M059J (cell line): ENCODE results near the gene KCNK4. TPM values are rescaled to one million over a fixed set of nuclear protein-coding genes. Genes with fewer than 3 reads are reported as not detected.
A peak's percentile ranks its signal among the peaks of the same experiment; 100 is the strongest.

Experiments used
- DNase-seq: peaks from one replicate; pipeline ENCODE4 v3.0.0-alpha.2; 2012; ENCODE audit warnings: low read depth
- total RNA-seq: library from RNA; depleted of rRNA; stranded (reverse); fragments of >200 nt; shearing (Covaris generic); gene quantifications from 2 replicates; pipeline ENCODE4 v1.2.3, GENCODE V29; 2014

The KCNK4 gene
- total RNA-seq, 1 experiment from 2014 or later = 0.10 TPM

DNA sequence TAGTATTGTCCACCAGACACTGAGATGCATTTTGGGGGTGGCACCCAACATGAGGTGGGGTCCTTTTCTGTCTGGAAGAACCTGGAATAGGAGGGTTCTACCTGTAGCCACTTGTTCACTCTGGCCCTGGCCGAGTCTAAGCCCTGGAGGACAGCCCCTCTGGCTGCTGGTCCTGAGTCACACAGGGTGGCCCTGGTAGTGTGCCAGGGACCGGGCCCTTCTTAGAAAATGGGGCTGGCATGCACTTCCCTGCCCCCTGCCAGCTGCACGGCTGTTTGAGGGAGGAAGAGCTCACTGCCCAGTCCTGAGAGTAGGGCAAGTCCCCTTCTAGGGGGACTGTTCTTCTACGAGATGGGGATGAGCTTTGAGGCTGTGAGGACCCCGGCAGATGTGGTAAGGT, 37.6 kb upstream of the KCNK4 start:
- DNase-seq = peak; percentile 59

DNA sequence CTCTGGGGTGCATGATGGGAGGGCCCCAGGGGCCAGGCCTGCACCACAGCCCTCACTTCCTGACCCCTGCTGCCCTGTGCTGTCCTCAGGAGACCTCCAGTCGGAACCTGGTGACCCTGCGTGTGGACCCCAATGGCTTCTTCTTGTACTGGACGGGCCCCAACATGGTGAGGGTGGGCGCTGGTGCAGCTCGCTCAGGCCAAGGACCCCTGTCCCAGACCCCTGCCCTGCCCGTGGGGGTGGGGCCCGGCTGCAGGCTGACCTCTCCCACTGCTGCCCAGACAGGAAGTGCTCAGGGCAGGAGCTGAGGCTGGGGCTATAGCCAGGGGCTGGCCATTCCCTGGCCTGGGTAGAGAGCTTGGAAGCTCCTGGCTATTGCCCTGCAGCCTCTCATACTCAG, 36.8 kb upstream of the KCNK4 start:
- DNase-seq = no peak

DNA sequence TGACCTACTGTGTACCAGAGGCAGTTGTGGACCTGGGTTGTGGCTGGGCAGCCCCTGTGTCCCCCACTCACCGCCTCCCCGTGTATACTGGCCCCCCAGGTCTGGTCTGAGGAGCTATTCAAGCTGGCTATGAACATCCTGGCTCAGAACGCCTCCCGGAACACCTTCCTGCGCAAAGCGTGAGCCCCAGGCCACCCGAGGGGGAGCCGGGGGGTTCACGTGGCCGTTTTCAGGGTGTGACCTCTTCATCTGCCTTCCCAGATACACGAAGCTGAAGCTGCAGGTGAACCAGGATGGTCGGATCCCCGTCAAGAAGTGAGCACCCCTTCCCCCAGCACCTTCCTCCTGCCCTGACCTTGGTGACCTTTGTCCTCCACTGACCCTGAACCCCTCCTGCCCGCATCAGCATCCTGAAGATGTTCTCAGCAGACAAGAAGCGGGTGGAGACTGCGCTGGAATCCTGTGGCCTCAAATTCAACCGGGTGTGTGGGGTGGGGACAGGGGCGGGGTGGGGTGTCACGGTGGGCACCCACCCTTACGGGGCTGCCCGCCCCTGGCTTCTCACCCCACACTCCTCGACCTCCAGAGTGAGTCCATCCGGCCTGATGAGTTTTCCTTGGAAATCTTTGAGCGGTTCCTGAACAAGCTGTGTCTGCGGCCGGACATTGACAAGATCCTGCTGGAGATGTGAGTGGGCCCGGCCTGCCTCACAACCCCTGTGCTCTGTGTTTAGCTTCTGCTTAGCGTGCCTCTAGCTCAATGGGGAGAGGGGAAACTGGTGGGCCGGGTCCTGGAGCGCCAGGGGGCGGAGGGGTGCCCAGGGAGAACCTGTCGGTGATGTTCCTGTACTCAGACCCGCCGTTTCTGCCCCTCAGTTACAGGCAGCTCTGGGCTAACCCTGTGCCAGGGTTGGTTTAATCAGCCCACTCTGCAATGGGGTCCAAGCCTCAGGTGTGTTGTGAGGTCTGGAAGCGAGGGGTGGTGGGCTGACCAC, 35.7 kb upstream of the KCNK4 start:
- DNase-seq = no peak

DNA sequence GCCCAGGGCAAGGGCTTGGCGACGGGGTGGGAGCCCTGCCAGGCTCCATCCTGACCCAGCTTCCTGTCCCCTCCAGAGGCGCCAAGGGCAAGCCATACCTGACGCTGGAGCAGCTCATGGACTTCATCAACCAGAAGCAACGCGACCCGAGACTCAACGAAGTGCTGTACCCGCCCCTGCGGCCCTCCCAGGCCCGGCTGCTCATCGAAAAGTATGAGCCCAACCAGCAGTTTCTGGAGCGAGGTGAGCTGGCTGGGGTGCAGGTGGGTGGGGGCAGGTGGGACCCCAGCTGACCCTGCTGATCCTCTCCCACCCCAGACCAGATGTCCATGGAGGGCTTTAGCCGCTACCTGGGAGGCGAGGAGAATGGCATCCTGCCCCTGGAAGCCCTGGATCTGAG, 34.8 kb upstream of the KCNK4 start:
- DNase-seq = no peak

DNA sequence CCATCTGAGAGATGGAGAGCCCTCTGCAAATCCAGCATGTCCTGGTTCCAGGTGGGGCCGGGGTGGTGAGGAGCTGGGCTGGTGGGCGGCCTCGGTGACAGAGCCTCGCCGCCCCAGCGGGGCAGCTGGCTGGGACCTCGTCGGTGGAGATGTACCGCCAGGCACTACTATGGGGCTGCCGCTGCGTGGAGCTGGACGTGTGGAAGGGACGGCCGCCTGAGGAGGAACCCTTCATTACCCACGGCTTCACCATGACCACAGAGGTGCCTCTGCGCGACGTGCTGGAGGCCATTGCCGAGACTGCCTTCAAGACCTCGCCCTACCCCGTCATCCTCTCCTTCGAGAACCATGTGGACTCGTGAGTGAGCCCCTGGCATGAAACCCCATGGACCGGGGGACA, 32.7 kb upstream of the KCNK4 start:
- DNase-seq = no peak

DNA sequence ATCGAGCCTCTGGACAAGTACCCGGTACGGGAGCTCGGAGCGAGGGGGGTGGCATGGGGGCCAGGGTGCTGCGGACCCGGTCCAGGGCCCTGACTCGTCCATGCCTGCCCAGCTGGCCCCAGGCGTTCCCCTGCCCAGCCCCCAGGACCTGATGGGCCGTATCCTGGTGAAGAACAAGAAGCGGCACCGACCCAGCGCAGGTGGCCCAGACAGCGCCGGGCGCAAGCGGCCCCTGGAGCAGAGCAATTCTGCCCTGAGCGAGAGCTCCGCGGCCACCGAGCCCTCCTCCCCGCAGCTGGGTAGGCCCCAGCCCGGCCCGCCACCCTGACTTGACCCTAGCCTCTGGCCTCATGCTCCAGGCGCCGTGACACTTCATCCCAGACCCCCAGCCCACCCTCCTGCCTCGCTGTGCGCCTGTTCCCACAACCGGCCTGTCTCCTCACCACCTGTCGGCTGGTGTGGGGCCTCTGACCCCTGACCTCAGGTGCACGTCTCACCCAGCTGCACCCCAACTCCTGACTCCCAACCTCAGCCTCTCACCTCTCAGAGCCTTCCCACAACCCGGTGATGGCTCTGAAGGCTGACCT, 32.1 kb upstream of the KCNK4 start:
- DNase-seq = no peak

DNA sequence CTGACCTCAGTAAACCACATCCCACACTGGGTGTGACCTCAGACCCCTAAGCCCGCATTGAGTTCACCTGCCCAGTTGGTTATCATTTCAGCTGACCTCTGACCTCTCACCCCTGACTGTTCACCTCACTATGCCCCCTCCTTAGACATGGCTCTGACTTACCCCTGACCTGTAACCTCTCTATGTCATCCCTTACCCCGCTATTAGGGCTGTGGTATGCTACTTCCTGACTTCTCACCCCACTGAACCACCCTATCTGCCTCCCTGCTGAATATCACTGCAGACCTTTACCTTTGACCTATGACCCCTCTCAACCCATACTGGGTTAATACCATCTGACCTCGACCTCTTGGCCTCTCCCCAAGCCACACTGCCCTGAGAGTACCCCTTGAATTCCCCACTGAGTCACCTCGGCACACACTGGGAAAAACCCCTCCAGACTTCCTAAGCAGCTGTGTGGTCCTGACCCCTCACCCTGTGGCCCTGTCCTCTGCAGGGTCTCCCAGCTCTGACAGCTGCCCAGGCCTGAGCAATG, 31.5 kb upstream of the KCNK4 start:
- no peak for DNase-seq

DNA sequence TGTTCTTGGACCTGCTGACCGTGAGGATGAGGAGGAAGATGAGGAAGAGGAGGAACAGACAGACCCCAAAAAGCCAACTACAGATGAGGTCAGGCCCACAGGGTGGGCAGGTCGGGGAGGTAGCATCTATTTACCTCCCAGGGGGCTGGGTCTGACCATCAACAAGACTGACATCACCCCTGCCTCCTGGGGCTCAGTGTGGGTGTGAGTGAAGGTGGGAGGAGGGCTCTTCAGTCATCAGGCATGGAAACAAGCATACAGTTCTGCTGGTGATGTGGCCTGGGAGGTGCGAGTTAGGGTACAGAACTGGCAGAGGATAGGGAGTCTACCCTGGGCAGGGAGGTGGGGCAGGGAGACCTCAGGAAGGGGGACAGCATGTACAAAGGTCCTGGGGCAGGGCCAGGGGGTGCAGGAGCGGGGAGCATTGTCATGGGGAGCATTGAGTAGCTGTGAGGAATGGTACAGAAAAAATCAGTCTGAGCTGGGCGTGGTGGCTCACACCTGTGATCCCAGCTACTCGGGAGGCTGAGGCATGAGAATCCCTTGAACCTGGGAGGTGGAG, 30.9 kb upstream of the KCNK4 start:
- no peak for DNase-seq

DNA sequence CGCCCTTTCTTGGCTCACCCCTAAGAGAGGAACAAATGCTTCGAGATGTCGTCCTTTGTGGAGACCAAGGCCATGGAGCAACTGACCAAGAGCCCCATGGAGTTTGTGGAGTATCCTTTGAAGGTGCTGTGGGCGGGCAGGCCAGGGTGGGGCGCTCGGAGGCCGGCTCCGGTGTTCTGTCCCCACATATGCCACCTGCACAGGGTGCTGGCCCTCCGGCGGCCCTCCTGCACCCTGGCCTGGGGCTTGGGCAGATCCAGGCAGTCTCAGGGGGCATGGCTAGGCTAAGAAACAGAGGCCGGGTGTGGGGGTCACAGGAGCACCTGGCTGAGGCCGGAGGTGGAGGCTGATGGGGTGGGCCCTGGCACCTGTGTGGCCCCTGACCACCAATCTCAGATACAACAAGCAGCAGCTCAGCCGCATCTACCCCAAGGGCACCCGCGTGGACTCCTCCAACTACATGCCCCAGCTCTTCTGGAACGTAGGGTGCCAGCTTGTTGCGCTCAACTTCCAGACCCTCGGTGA, 29.5 kb upstream of the KCNK4 start:
- no peak for DNase-seq

DNA sequence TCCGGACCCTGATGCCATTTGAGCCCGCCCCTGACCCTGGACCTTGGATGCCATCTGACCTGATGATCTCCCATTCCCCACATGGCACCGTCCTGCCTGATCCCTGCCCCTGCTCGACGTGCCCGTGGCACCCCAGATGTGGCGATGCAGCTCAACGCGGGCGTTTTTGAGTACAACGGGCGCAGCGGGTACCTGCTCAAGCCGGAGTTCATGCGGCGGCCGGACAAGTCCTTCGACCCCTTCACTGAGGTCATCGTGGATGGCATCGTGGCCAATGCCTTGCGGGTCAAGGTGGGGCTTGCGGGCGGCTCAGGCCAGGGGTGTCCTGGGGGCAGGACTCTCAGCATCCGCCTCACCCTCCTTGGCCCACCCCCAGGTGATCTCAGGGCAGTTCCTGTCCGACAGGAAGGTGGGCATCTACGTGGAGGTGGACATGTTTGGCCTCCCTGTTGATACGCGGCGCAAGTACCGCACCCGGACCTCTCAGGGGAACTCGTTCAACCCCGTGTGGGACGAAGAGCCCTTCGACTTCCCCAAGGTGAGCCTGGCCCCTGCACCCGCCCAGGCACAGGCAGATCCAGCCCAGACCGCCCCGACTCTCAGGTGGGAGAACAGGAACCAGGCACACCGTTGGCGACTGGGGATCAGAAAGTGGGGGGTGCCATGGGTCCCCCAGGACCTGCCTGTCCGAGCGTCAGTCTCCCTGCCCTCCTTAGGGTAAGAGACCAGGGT, 28.7 kb upstream of the KCNK4 start:
- DNase-seq = no peak

DNA sequence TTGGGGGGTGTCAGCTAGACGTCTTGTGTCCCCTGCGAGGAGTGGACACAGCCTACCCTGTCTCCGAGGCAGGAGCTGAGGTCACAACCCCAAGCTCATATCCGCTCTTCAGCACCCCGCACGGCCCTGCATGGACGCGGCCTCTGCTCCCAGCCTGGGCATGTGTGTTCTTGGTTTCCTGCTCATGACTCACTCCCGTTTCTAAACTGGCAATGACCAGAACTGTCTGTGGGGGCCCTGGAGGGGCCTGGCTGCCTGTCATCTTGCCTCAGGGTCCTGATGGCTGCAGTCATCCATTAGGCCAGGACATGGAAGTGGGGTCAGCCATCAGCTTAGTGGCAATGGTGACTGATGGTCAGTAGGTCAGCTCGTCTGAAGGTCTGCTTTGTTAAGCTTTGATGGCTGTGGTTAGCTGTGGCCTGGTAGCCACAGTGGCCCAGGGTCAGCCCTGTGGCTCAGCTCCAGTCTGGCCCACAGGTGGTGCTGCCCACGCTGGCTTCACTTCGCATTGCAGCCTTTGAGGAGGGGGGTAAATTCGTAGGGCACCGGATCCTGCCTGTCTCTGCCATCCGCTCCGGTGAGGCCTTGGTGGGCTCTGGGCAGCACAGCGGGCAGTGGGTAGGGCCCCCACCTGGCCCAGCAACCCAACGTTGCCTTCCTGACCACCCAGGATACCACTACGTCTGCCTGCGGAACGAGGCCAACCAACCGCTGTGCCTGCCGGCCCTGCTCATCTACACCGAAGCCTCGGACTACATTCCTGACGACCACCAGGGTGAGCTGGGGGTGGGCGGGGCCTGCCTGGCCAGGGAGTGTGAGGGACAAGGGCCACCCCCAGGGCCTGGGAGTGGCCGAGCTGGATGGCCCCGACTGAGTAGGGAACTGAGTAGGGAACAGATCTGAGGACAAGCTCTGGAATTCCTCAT, 27.8 kb upstream of the KCNK4 start:
- DNase-seq = peak; percentile 87

DNA sequence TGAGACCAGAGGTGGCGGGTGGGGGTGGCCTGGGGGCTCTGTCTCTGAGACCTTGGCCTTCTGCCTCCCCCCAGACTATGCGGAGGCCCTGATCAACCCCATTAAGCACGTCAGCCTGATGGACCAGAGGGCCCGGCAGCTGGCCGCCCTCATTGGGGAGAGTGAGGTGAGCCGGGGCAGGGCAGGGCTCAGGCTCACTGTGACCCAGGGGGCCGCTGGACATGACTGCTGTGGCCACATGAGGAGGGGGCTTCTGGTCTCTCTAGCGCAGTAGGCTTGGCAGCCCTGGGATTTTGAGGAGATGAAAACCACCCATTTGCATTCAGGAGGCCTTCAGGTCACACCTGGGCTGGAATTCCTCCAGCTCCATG, 27.2 kb upstream of the KCNK4 start:
- DNase-seq = no peak

DNA sequence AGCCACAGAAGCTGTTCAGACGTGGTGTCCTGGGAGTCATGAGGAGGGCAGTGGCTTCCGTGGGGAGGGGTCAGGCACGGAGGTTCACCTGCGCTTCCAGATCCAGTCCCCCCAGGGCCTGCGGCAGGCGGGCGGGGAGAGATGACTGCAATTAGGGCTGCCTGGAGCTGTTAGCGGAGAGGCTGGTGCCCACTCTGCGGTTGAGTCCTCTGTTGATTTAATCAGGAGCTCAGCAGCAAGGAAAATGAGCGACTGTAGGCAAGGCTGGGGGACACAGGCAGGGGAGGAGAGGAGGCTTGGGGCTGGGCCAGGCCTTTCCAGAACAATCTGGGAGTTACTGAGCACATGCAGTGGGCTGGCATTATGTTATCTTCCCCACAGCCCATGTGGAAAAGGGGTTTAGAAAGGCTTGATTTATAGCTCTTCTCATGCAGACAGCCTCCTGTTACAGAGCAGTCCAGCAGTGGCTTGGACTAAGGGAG, 26.7 kb upstream of the KCNK4 start:
- DNase-seq = no peak

DNA sequence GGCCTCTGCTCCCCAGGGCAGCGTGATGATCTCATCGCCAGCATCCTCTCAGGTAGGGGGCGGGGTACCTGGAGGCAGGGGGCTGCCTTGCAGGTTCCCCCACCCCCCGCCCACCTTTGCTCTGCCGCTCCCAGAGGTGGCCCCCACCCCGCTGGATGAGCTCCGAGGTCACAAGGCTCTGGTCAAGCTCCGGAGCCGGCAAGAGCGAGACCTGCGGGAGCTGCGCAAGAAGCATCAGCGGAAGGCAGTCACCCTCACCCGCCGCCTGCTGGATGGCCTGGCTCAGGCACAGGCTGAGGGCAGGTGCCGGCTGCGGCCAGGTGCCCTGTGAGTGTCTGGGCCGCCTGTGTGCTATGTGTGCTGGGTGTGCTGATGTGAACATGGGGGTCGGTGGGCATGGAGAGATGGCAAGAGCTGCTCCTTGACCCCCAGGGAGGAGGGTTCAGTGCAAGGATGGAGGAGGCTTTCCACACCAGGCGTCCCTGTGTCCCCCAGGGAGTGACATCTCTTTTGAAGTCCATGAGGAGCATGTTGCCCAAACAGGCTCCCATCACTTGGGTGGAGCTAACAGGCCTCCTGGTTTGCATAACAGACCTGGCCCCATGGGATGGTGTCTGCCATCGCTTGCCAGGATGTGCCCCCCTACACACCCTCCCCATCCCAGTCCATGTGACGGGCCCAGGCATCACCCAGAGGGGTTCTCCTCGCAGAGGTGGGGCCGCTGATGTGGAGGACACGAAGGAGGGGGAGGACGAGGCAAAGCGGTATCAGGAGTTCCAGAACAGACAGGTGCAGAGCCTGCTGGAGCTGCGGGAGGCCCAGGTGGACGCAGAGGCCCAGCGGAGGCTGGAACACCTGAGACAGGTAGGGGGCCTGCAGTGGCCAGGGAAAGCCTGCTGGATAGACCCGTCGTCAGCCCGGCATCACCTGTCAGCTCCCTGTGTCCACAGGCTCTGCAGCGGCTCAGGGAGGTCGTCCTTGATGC, 25.6 kb upstream of the KCNK4 start:
- DNase-seq = no peak

DNA sequence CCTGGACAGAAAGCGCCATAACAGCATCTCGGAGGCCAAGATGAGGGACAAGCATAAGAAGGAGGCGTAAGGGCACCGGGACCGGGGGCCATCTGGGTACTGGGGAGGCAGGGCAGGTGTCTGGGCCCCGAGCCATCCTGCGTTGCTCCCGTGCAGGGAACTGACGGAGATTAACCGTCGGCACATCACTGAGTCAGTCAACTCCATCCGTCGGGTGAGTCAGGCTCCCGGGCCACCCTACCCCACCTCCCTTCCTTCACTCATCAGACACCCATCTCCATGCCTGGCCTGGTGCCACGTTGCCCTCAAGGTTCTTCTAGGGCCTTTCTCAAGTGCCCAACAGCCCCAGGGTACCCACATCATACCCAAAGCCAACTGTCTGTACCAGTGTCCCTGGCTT, 24.8 kb upstream of the KCNK4 start:
- peak; percentile 69 for DNase-seq

DNA sequence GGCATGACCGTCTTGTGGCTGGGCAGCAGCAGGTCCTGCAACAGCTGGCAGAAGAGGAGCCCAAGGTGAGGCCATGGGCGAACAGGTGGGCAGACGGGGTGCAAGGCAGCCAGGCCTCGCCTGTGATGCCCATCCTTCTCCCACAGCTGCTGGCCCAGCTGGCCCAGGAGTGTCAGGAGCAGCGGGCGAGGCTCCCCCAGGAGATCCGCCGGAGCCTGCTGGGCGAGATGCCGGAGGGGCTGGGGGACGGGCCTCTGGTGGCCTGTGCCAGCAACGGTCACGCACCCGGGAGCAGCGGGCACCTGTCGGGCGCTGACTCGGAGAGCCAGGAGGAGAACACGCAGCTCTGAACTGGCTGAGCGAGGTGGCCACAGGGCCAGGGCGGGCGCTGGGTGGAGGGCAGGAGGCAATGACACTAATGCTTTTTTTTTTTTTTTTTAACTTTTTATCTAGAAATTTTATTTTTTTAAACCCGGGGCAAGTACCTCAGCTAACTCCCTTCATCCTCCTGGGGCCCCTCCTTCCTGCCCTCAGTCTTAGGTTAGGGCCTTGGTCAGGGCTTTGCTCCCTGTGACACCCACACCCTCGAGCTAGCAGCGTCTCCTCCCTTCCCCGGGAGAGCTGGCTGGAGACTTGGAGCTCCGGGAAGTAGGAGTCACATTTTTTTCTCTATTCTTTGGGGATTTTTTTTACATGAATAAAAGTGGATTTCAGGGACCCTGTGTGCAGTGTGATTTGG, 23.7 kb upstream of the KCNK4 start:
- no peak for DNase-seq

DNA sequence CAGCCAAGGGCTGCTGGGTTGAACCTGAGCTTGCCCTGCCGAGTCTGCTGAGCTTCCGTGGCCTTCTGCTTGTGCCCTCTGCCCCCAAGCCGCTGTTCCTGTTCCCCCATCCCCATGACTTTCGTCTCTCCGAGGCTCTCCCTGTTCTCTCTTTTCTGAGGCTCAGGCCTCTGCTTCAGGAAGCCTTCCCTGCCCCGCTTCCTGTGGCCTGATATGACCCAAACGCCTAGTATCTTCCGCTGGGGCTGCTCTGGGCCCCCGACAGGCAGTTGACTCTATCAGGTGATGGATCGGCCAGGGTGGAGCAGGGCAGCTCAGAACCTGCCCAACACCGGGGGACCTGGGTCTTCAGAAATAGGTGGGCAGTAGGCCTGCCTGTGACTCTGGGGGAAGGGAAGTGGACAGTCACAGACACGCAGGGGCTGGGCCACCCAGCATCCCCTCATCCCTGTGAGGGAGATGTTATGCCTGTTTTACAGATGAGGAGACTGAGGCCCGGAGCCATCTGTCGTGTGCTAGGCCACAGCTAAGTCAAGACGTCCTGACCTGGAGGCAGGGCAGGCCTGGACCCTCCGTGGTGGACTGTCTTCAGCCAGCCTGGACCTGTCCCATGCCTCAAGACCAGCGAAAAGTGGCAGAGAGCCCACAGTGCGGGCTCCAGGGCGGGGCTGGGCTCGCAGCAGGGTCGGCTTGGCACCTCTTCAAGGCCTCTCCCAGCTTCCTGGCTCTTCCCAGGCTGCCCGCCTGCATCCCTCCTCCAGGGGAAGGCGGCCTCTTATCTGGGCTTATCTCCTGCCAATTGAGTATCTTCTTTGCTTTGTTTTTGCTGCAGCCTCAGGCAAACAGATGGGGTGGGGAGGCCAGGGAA, 22.8 kb upstream of the KCNK4 start:
- peak; percentile 90 for DNase-seq
